ENCODE measurements around the gene KRT33B.
"Not testable (repeated sequence)": the region's sequence is repeated elsewhere in the genome, so short reads cannot be mapped to it uniquely, and the experiment has no call there.

KRT33B gene

DNA sequence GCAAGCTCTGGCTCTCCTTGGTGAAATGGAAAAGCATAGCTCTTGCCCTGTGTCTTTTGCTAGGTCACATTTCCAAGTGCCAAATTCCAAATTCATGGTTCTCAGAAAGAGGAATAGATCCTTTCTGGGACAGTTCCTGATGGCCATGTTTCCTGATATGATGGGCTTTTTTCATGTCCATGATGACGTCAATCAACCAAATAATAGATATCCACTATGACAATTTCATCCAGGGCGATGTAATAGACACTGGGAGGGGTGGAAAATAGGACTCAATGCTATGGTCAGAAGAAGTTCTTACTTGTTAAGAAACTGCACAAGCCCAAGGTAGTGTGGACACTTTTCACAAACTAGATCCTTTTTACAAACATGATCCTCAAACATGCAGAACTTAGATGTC is 18.4 kb downstream of the KRT33B start:
- Histone ChIP-seq H3K27ac (no peak overlapping the region), H3K36me3 (no peaks in the 10 kb centered on the region), H3K27me3 (ENCODE audit: insufficient read depth, low read depth, severe bottlenecking) (peaks cover 93% of the 10 kb centered on the region), H3K4me3 (ENCODE audit: low read depth, low read length) (no peak overlapping the region), H3K9me3 (ENCODE audit: severe bottlenecking) (peaks cover 8% of the 10 kb centered on the region)
- TF ChIP-seq, protein P1, sequence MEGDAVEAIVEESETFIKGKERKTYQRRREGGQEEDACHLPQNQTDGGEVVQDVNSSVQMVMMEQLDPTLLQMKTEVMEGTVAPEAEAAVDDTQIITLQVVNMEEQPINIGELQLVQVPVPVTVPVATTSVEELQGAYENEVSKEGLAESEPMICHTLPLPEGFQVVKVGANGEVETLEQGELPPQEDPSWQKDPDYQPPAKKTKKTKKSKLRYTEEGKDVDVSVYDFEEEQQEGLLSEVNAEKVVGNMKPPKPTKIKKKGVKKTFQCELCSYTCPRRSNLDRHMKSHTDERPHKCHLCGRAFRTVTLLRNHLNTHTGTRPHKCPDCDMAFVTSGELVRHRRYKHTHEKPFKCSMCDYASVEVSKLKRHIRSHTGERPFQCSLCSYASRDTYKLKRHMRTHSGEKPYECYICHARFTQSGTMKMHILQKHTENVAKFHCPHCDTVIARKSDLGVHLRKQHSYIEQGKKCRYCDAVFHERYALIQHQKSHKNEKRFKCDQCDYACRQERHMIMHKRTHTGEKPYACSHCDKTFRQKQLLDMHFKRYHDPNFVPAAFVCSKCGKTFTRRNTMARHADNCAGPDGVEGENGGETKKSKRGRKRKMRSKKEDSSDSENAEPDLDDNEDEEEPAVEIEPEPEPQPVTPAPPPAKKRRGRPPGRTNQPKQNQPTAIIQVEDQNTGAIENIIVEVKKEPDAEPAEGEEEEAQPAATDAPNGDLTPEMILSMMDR (IDR thresholded peaks at IDR 0.05; ENCODE audit: low read depth, low read length): no peak
- DNase-seq: no peak

DNA sequence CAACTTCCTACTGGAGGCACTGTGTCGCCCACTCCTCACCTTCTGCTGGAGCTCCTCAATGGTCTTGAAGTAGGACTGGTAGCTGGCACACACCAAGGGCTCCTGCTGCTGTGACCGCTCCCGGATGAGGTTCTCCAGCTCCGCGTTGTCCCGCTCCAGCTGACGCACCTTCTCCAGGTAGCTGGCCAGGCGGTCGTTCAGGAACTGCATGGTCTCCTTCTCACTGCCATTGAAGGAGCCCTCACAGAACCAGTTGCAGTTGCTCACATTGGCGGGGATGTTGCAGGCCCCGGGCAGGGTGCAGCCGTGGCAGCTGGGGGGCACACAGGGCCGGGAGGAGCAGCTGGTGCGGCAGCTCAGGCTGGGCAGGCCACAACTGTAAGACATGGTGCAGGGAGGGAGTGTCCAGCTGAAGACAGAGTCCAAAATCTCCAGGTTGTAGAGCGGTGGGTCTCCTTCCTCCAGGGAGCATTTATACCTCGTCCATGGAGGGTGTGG is 19.2 kb downstream of the KRT33B start, which contains the start of gene KRT33A:
Gene KRT33A, minus strand, starts transcription at position 448 of the 498 bp plus-strand sequence. Its CDS starts 61 bp downstream, at position 387.
- H3K4me3 ChIP-seq (ENCODE audit: low read depth, low read length); H3K36me3 ChIP-seq; H3K9me3 ChIP-seq (ENCODE audit: severe bottlenecking); DNase-seq; H3K27ac ChIP-seq: not testable (repeated sequence)
- peaks cover 93% of the 10 kb centered on the region for H3K27me3 ChIP-seq (ENCODE audit: insufficient read depth, low read depth, severe bottlenecking)

DNA sequence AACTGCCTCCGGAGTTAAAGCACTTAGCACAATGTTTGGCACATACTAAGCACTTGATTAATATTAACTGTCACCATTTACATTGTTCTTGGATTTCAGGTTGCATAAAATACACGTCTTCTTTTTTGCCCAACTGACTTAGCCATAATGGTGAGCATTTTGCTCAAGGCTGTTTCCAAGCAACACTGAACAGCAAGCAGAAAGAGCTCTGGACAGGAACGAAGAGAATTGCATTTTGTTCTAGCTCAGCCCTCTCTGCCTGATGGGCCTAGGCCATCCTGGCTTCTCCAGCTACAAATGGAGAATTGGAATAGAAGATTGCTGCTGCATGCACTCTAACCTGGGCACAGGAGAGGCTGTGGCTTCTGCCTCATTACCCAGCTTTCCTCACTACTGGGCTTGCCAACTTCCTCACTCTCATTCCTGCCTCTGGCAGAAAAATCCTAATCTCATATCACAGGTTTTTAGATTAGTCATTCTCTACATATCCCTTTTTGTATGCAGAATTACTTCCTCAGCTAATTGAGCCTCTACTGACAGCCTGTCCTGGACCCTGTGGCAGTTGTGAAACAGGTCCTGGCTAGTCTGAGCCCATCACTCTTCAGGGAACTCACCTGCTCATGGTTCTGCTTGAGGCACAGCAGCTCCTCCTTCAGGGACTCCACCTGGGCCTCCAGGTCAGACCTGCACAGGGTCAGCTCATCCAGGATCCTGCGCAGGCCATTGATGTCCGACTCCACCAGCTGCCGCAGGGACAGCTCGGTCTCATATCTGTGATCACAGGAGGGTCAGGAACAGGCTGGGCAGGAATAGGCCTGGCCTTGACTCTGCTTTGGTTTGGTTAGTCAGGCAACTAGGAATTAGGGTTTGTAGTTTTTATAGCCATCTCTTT is 21.5 kb downstream of the KRT33B start:
- Histone ChIP-seq H3K27me3 (ENCODE audit: insufficient read depth, low read depth, severe bottlenecking) (peaks cover 95% of the 10 kb centered on the region), H3K4me3 (ENCODE audit: low read depth, low read length) (no peak overlapping the region), H3K9me3 (ENCODE audit: severe bottlenecking) (peaks cover 6% of the 10 kb centered on the region), H3K27ac (no peak overlapping the region), H3K36me3 (no peaks in the 10 kb centered on the region)
- TF ChIP-seq, protein P1 (IDR thresholded peaks at IDR 0.05; ENCODE audit: low read depth, low read length): no peak
- no peak for DNase-seq

DNA sequence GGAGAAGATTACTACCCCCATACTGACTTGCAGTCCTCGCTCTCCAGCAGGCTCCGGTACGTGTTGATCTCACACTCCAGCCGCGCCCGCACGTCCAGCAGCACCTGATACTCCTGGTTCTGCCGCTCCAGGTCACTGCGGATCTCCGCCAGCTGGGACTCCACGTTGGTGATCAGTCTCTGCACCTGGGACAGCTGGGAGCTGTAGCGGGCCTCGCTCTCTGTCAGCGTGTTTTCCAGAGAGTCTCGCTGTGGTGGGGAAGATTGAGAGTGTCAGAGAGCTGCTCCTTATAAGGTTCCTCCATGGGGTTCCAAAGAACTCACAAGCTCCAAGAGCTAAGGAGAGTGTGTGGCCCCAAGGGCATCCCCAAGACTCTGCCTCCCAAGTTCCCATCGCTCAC is 23.2 kb downstream of the KRT33B start:
- not testable (repeated sequence) for DNase-seq; H3K27ac ChIP-seq; H3K36me3 ChIP-seq; H3K4me3 ChIP-seq (ENCODE audit: low read depth, low read length)
- Histone ChIP-seq H3K9me3 (ENCODE audit: severe bottlenecking) (peaks cover 16% of the 10 kb centered on the region), H3K27me3 (ENCODE audit: insufficient read depth, low read depth, severe bottlenecking) (peaks cover 95% of the 10 kb centered on the region)

DNA sequence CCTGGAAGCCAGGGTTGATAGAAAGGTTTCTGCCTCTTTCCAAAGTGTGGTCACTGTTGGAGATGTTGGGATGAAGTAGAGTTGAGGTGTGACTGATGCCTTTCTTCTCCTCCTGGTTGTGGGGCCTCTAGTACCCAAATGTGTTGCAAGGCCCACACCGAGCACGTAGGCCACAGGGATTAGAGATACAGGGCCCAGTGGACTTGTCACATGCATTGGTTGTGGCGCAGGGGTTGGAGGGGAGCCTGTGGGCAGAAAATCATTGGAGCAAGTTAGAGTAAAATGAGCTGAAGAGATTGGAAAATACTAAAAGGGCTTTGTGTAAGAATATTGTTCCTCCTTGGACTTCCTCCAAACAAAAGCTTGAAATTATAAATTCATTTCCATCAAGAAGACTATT is 23.6 kb downstream of the KRT33B start:
- H3K27ac ChIP-seq: no peak overlapping the region
- H3K27me3 ChIP-seq (ENCODE audit: insufficient read depth, low read depth, severe bottlenecking): peaks cover 95% of the 10 kb centered on the region
- H3K4me3 ChIP-seq (ENCODE audit: low read depth, low read length): no peak overlapping the region
- no peaks in the 10 kb centered on the region for H3K36me3 ChIP-seq
- H3K9me3 ChIP-seq (ENCODE audit: severe bottlenecking): peaks cover 16% of the 10 kb centered on the region
- TF ChIP-seq, protein P1 (IDR thresholded peaks at IDR 0.05; ENCODE audit: low read depth, low read length): no peak
- DNase-seq: no peak

DNA sequence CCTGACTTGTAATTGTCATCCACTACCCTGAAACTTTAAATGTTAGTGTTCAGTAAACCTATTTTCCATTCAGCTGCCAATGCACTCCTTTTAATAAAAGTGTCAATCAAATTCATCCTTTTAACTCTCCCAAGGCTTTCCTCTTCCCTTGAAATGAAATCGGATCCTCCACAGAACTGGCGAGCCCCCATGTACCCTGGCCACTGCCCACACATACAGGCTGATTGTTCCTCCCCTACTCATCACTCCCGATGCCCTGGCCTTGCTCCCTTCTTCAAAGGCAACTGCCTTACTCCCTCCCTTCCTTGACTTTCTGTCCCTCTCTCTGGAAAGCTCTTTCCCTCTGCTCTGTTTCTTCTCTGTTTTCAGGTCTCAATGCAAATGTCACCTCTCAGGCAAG is 26.6 kb downstream of the KRT33B start:
- Histone ChIP-seq H3K27ac (no peak overlapping the region), H3K36me3 (no peaks in the 10 kb centered on the region), H3K4me3 (ENCODE audit: low read depth, low read length) (no peak overlapping the region), H3K27me3 (ENCODE audit: insufficient read depth, low read depth, severe bottlenecking) (peaks cover 88% of the 10 kb centered on the region), H3K9me3 (ENCODE audit: severe bottlenecking) (peaks cover 16% of the 10 kb centered on the region)
- TF ChIP-seq, protein P1 (IDR thresholded peaks at IDR 0.05; ENCODE audit: low read depth, low read length): no peak
- no peak for DNase-seq
